WTC11 (cell line): ENCODE data around the gene USP15. TPM values are rescaled to one million over a fixed set of nuclear protein-coding genes. Genes with fewer than 3 reads are reported as not detected.
"Not testable (repeated sequence)": the region's sequence is repeated elsewhere in the genome, so short reads cannot be mapped to it uniquely, and the experiment has no call there.

Experiments used
- ATAC-seq: fragments of 200-7000 bp; cut with Tn5 transposase; 2 replicates; pipeline ENCODE4 v1.10.0; 2021; ENCODE audit warnings: mild to moderate bottlenecking, moderate library complexity
- CTCF ChIA-PET: fragments of 300-600 bp; sonication (Branson Sonifier 250); formaldehyde crosslinking; loops from one replicate; lab custom pipeline; 2021; ENCODE audit warnings: antibody characterized with exemption; lab: Charles Lee
- POLR2A ChIA-PET: fragments of 350-600 bp; sonication (Branson Sonifier 250); formaldehyde crosslinking; loops from one replicate; lab custom pipeline; 2021; ENCODE audit warnings: antibody characterized with exemption; lab: Charles Lee
- DNase-seq: peaks from one replicate; pipeline ENCODE4 v3.0.0; 2021; ENCODE audit warnings: low spot score
- H3K27ac Mint-ChIP-seq: 2 replicates; pipeline ENCODE4 v1.8.0; 2021; ENCODE audit warnings: mixed read lengths
- H3K27me3 Mint-ChIP-seq: 2 replicates; pipeline ENCODE4 v1.8.0; 2021; ENCODE audit warnings: low read depth, mild to moderate bottlenecking, moderate library complexity, mixed read lengths
- H3K36me3 Mint-ChIP-seq: 2 replicates; pipeline ENCODE4 v1.8.0; 2021; ENCODE audit warnings: mixed read lengths
- H3K4me1 Mint-ChIP-seq: 2 replicates; pipeline ENCODE4 v1.8.0; 2022; ENCODE audit warnings: mixed read lengths
- H3K4me3 Mint-ChIP-seq: 2 replicates; pipeline ENCODE4 v1.8.0; 2021; ENCODE audit warnings: mild to moderate bottlenecking, moderate library complexity, mixed read lengths
- H3K9me3 Mint-ChIP-seq: 2 replicates; pipeline ENCODE4 v1.8.0; 2021; ENCODE audit warnings: mixed read lengths
- ATF6 ChIP-seq: sonication (generic); formaldehyde crosslinking; IDR thresholded peaks from 2 replicates; pipeline ENCODE4 v1.8.1; 2023; ENCODE audit warnings: mild to moderate bottlenecking, missing genetic modification reagents
- CREB1 ChIP-seq: sonication (generic); formaldehyde crosslinking; IDR thresholded peaks from 2 replicates; pipeline ENCODE4 v1.8.0; 2023; ENCODE audit warnings: mild to moderate bottlenecking, missing genetic modification reagents
- CREM ChIP-seq: sonication (generic); formaldehyde crosslinking; IDR thresholded peaks from 2 replicates; pipeline ENCODE4 v1.8.1; 2022; ENCODE audit warnings: mild to moderate bottlenecking, missing genetic modification reagents, moderate library complexity
- FOXJ3 ChIP-seq: sonication (generic); formaldehyde crosslinking; IDR thresholded peaks from 2 replicates; pipeline ENCODE4 v1.9.0; 2021; ENCODE audit warnings: missing genetic modification reagents, mild to moderate bottlenecking, borderline replicate concordance
- FOXK1 ChIP-seq: sonication (generic); formaldehyde crosslinking; IDR thresholded peaks from 2 replicates; pipeline ENCODE4 v1.8.0; 2022; ENCODE audit warnings: mild to moderate bottlenecking, moderate library complexity, missing genetic modification reagents
- HMGXB4 ChIP-seq: sonication (generic); formaldehyde crosslinking; IDR thresholded peaks from 2 replicates; pipeline ENCODE4 v1.8.1; 2023; ENCODE audit warnings: mild to moderate bottlenecking, moderate library complexity, missing genetic modification reagents
- NFYB ChIP-seq: sonication (generic); formaldehyde crosslinking; conservative IDR thresholded peaks from 2 replicates; pipeline ENCODE4 v1.8.0; 2022; ENCODE audit warnings: low read depth, missing genetic modification reagents
- NR1H2 ChIP-seq: sonication (generic); formaldehyde crosslinking; IDR thresholded peaks from 2 replicates; pipeline ENCODE4 v1.9.0; 2021; ENCODE audit warnings: mild to moderate bottlenecking, moderate library complexity, missing genetic modification reagents
- NR3C1 ChIP-seq: sonication (generic); formaldehyde crosslinking; conservative IDR thresholded peaks from 2 replicates; pipeline ENCODE4 v1.8.1; 2023; ENCODE audit warnings: low read depth, mild to moderate bottlenecking, missing genetic modification reagents
- OVOL2 ChIP-seq: fragments of 250-450 bp; sonication (Bioruptor Pico); IDR thresholded peaks from 2 replicates; pipeline ENCODE4 v1.9.0; 2021; ENCODE audit warnings: mild to moderate bottlenecking, borderline replicate concordance
- PREB ChIP-seq: sonication (generic); formaldehyde crosslinking; IDR thresholded peaks from 2 replicates; pipeline ENCODE4 v1.8.1; 2022; ENCODE audit warnings: mild to moderate bottlenecking, missing genetic modification reagents, moderate library complexity, borderline replicate concordance
- STAT6 ChIP-seq: sonication (generic); formaldehyde crosslinking; conservative IDR thresholded peaks from 2 replicates; pipeline ENCODE4 v1.8.1; 2023; ENCODE audit warnings: mild to moderate bottlenecking, low read depth, missing genetic modification reagents, moderate library complexity
- TCF7 ChIP-seq: sonication (generic); formaldehyde crosslinking; IDR thresholded peaks from 2 replicates; pipeline ENCODE4 v1.8.0; 2022; ENCODE audit warnings: mild to moderate bottlenecking, low read depth, missing genetic modification reagents, moderate library complexity
- TEAD4 ChIP-seq: sonication (generic); formaldehyde crosslinking; IDR thresholded peaks from 2 replicates; pipeline ENCODE4 v1.8.0; 2022; ENCODE audit warnings: mild to moderate bottlenecking, missing genetic modification reagents
- USF1 ChIP-seq: sonication (generic); formaldehyde crosslinking; IDR thresholded peaks from 2 replicates; pipeline ENCODE4 v1.8.0; 2022; ENCODE audit warnings: mild to moderate bottlenecking, missing genetic modification reagents
- USF2 ChIP-seq: sonication (generic); formaldehyde crosslinking; IDR thresholded peaks from 2 replicates; pipeline ENCODE4 v1.8.1; 2023; ENCODE audit warnings: mild to moderate bottlenecking, missing genetic modification reagents, moderate library complexity
- ZNF425 ChIP-seq: fragments of 250-450 bp; sonication (Bioruptor Pico); conservative IDR thresholded peaks from 2 replicates; pipeline ENCODE4 v1.9.0; 2021; ENCODE audit warnings: mild to moderate bottlenecking
- ZSCAN18 ChIP-seq: fragments of 250-450 bp; sonication (Bioruptor Pico); IDR thresholded peaks from 2 replicates; pipeline ENCODE4 v2.1.2; 2022; ENCODE audit warnings: mild to moderate bottlenecking, moderate library complexity
- total RNA-seq: library from RNA; stranded (reverse); gene quantifications from 3 replicates; pipeline ENCODE4 v1.2.3, GENCODE V29; 2021

USP15 gene
- total RNA-seq, 1 experiment from 2014 or later = 37.2 TPM

GRCh38 chr12:62335057-62335456, 74.9 kb downstream of the USP15 start:
- Mint-ChIP-seq H3K36me3 (peaks cover 14% of the 10 kb centered on the region), H3K4me1 (no peaks in the 10 kb centered on the region), H3K9me3 (peaks cover 20% of the 10 kb centered on the region), H3K27me3 (no peaks in the 10 kb centered on the region), H3K27ac (no peak overlapping the region), H3K4me3 (no peak overlapping the region)
- CTCF ChIA-PET = no interaction called here
- POLR2A ChIA-PET = no interaction called here
- DNase-seq (no peak), ATAC-seq (no peak)
- no peak for TF ChIP-seq ZNF425 (CRISPR knock-in tag)
- no peak for TF ChIP-seq NR3C1 (CRISPR knock-in tag)
- no peak for TF ChIP-seq CREB1 (CRISPR knock-in tag)
- no peak for TF ChIP-seq OVOL2 (CRISPR knock-in tag)
- TF ChIP-seq ZSCAN18 = no peak
- no peak for TF ChIP-seq FOXJ3
- TF ChIP-seq PREB = no peak
- no peak for TF ChIP-seq CREM (CRISPR knock-in tag)
- no peak for TF ChIP-seq TCF7 (CRISPR knock-in tag)
- TF ChIP-seq HMGXB4 (CRISPR knock-in tag) = no peak
- no peak for TF ChIP-seq NR1H2

- ChIA-PET CTCF (no interaction called here), POLR2A (no interaction called here)
- H3K9me3 Mint-ChIP-seq = peaks cover 20% of the 10 kb centered on the region
- no peak overlapping the region for H3K27ac Mint-ChIP-seq
- H3K27me3 Mint-ChIP-seq = no peaks in the 10 kb centered on the region
- no peaks in the 10 kb centered on the region for H3K4me1 Mint-ChIP-seq
- H3K36me3 Mint-ChIP-seq = peaks cover 14% of the 10 kb centered on the region
- H3K4me3 Mint-ChIP-seq = no peak overlapping the region
- DNase-seq (no peak), ATAC-seq (no peak)
- TF ChIP-seq NFYB (CRISPR knock-in tag) = no peak
- no peak for TF ChIP-seq STAT6 (CRISPR knock-in tag)
- no peak for TF ChIP-seq USF2 (CRISPR knock-in tag)
- no peak for TF ChIP-seq USF1 (CRISPR knock-in tag)
- no peak for TF ChIP-seq TEAD4
- TF ChIP-seq ATF6 = no peak
- no peak for TF ChIP-seq FOXK1 (CRISPR knock-in tag)
These were observed 75.6 kb downstream of the USP15 start for GRCh38 chr12:62335796-62336195.

- not testable (repeated sequence) for H3K4me3 Mint-ChIP-seq
- H3K36me3 Mint-ChIP-seq = peaks cover 14% of the 10 kb centered on the region
These were observed 77.4 kb downstream of the USP15 start for GRCh38 chr12:62337643-62338042.

More at GRCh38 chr12:62337643-62338042, 77.4 kb downstream of the USP15 start:
- peaks cover 20% of the 10 kb centered on the region for H3K9me3 Mint-ChIP-seq
- H3K27me3 Mint-ChIP-seq, H3K4me1 Mint-ChIP-seq, ATAC-seq, CTCF ChIA-PET, POLR2A ChIA-PET, H3K27ac Mint-ChIP-seq, DNase-seq: not testable (repeated sequence)
